IPS-15b (cell line): ENCODE measurements around the gene PRDM5.

Source experiments
- H3K27me3 ChIP-seq: one replicate; pipeline ENCODE4 v1.6.1; 2013; ENCODE audit warnings: low read length; ENCODE audit not compliant: control insufficient read depth, insufficient read depth
- H3K36me3 ChIP-seq: one replicate; pipeline ENCODE4 v1.6.1; 2013; ENCODE audit warnings: low read length; ENCODE audit not compliant: control insufficient read depth, insufficient read depth
- H3K4me1 ChIP-seq: one replicate; pipeline ENCODE4 v1.6.1; 2013; ENCODE audit warnings: mild to moderate bottlenecking, low read length; ENCODE audit not compliant: control insufficient read depth, insufficient read depth
- H3K4me3 ChIP-seq: one replicate; pipeline ENCODE4 v1.5.1; 2013; ENCODE audit warnings: low read depth, low read length
- H3K9ac ChIP-seq: one replicate; pipeline ENCODE4 v1.6.1; 2013; ENCODE audit warnings: low read depth, mild to moderate bottlenecking, low read length
- H3K9me3 ChIP-seq: one replicate; pipeline ENCODE4 v1.6.1; 2013; ENCODE audit warnings: mild to moderate bottlenecking, low read length; ENCODE audit not compliant: control insufficient read depth, insufficient read depth

The PRDM5 gene

GRCh38 chr4:120926358-120927025 is 4.0 kb upstream of the PRDM5 start:
- Histone ChIP-seq H3K9ac (no peak overlapping the region), H3K36me3 (no peaks in the 10 kb centered on the region), H3K4me1 (no peaks in the 10 kb centered on the region), H3K9me3 (no peaks in the 10 kb centered on the region), H3K4me3 (no peak overlapping the region), H3K27me3 (no peaks in the 10 kb centered on the region)

GRCh38 chr4:120924931-120925330 is 2.4 kb upstream of the PRDM5 start:
- no peaks in the 10 kb centered on the region for H3K27me3 ChIP-seq
- no peak overlapping the region for H3K9ac ChIP-seq
- H3K9me3 ChIP-seq = no peaks in the 10 kb centered on the region
- H3K36me3 ChIP-seq = no peaks in the 10 kb centered on the region
- no peaks in the 10 kb centered on the region for H3K4me1 ChIP-seq
- H3K4me3 ChIP-seq = no peak overlapping the region

GRCh38 chr4:120923207-120923522 is 639 bp upstream of the PRDM5 start:
- peak overlapping the region; percentile 40 for H3K9ac ChIP-seq
- no peaks in the 10 kb centered on the region for H3K36me3 ChIP-seq
- H3K4me1 ChIP-seq = peaks cover 12% of the 10 kb centered on the region
- peak overlapping the region; percentile 81 for H3K4me3 ChIP-seq
- H3K27me3 ChIP-seq = no peaks in the 10 kb centered on the region
- H3K9me3 ChIP-seq = no peaks in the 10 kb centered on the region

DNA sequence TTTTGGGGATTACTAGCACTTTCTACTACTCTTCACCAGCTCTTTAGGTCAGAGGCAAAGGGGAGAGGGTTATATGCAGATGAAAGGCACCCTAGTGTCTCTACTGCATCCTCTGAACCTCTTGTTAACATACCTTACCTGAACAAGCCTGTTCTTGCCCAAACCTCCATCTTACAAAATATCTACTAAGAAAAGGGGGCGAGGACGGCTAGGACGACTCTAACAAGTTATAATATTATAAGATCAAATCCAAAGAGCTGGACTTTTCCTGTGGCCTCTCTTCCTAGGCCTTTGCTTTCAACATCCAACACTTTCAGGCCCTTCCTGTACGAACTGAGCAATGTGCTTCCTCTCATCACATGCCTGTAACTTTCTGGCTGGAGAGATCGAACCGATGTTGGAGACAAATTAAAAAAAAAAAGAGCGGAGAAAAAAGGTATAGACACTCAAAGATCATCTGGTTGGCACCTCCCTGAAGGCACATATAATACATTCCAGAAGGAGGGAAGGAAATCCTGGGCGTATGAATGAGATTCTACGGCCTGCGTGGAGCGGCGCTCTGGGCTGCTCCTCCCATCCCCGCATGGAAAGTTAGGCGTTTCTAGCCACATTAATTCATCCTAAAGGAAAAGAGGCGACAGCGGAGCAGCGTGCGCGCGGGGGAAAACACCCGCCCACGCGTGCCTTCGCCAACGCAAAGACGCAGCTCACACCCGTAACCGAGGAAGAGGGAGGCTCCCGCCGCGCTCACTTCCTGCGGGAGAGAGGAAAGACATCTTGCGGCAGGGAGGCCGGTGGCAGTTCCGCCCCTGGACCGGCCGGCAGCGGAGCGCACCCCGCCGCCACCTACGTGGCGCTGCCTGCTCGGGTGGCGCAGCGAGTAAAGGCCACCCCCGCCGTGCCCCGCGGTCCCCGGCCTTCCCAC is 808 bp downstream of the PRDM5 start:
- no peaks in the 10 kb centered on the region for H3K27me3 ChIP-seq
- H3K36me3 ChIP-seq = no peaks in the 10 kb centered on the region
- H3K4me3 ChIP-seq = peak overlapping the region; percentile 81
- H3K4me1 ChIP-seq = peaks cover 12% of the 10 kb centered on the region
- peak overlapping the region; percentile 62 for H3K9ac ChIP-seq
- no peaks in the 10 kb centered on the region for H3K9me3 ChIP-seq

DNA sequence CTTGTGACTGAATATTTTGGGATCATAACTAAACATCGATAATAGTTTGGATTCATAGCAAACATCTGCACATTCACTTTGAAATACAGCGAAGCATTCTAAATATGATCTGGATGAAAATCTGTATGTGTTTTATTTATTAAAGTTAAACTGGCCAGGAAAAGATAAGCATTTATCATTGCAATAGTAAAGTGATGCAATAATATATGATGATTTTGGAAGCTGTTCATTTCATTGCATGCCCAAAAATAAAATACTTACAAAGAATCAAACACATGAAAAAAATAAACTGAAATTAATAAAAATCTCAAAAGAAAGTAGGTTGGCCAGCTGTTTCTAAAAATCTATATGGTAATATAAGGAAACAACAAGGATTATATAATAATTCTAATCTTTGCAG is 1.9 kb downstream of the PRDM5 start:
- Histone ChIP-seq H3K27me3 (no peaks in the 10 kb centered on the region), H3K4me1 (peaks cover 12% of the 10 kb centered on the region), H3K36me3 (no peaks in the 10 kb centered on the region), H3K4me3 (no peak overlapping the region), H3K9me3 (no peaks in the 10 kb centered on the region), H3K9ac (no peak overlapping the region)

DNA sequence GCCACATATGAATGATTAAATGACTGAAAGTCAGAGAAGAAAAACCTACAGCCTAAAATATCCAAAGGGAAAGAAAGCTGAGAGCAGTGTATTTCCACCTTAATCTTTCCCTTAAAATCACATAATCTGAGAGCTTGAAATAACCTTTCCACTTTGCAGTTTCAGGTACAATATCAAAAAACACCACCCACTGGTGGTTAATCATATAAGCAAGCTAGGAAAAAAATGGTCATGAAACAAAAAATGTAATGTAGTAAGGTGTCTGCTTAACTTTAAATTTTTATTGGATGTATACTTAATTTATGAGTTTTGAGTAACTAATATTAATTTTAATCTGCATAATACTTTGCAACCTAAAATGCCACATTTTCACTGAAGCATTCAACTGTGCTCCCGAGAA is 3.2 kb downstream of the PRDM5 start:
- Histone ChIP-seq H3K4me3 (no peak overlapping the region), H3K36me3 (no peaks in the 10 kb centered on the region), H3K27me3 (no peaks in the 10 kb centered on the region), H3K9me3 (no peaks in the 10 kb centered on the region), H3K9ac (no peak overlapping the region), H3K4me1 (peaks cover 12% of the 10 kb centered on the region)

- H3K9me3 ChIP-seq = no peaks in the 10 kb centered on the region
- H3K9ac ChIP-seq = no peak overlapping the region
- no peak overlapping the region for H3K4me3 ChIP-seq
- peaks cover 12% of the 10 kb centered on the region for H3K4me1 ChIP-seq
- no peaks in the 10 kb centered on the region for H3K27me3 ChIP-seq
- no peaks in the 10 kb centered on the region for H3K36me3 ChIP-seq
Observed at GRCh38 chr4:120918788-120919187, 3.7 kb downstream of the PRDM5 start.

DNA sequence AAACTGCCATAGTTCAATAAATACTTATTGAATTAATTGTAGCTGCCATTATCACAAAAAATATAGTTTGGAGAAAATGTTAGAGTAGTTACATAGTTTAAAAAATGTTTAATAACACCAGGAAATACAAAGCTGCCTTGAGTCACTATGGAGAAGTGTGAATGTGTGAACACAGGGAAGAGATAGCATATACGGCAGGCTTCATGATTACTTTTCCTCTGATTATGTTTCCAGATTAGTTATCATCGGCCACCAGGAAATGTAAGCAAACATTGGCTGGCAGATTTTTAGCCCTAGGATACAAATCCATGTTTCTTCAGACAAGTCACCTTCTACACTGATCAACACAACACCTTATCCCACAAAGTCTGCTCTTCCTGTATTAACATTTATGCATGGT is 4.4 kb downstream of the PRDM5 start:
- Histone ChIP-seq H3K27me3 (no peaks in the 10 kb centered on the region), H3K36me3 (no peaks in the 10 kb centered on the region), H3K9me3 (no peaks in the 10 kb centered on the region), H3K4me3 (no peak overlapping the region), H3K9ac (no peak overlapping the region), H3K4me1 (peaks cover 12% of the 10 kb centered on the region)

- Histone ChIP-seq H3K9me3 (no peaks in the 10 kb centered on the region), H3K4me1 (peaks cover 12% of the 10 kb centered on the region), H3K4me3 (no peak overlapping the region), H3K27me3 (no peaks in the 10 kb centered on the region), H3K9ac (no peak overlapping the region), H3K36me3 (no peaks in the 10 kb centered on the region)
Observed at GRCh38 chr4:120916937-120917336, 5.6 kb downstream of the PRDM5 start.

GRCh38 chr4:120915336-120915735 is 7.2 kb downstream of the PRDM5 start:
- no peaks in the 10 kb centered on the region for H3K27me3 ChIP-seq
- peaks cover 12% of the 10 kb centered on the region for H3K4me1 ChIP-seq
- no peak overlapping the region for H3K4me3 ChIP-seq
- H3K36me3 ChIP-seq = no peaks in the 10 kb centered on the region
- no peaks in the 10 kb centered on the region for H3K9me3 ChIP-seq
- H3K9ac ChIP-seq = no peak overlapping the region

DNA sequence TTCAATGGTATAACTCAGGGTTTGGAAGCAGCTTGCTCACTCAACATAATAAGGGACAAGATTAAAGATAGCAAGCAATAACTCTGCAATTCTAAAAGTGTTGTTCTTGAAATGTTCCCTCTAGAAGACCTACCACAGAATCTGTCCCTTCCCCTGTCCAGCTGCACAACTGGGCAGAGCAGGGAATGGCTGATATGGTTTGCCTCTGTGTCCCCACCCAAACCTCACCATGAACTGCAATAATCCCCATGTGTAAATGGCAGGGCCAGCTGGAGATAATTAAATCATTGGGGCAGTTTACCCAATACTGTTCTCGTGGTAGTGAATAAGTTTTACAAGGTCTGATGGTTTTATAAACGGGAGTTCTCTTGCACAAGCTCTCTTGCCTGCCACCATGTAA is 19.1 kb downstream of the PRDM5 start:
- Histone ChIP-seq H3K4me1 (no peaks in the 10 kb centered on the region), H3K36me3 (no peaks in the 10 kb centered on the region), H3K9me3 (no peaks in the 10 kb centered on the region), H3K9ac (no peak overlapping the region), H3K27me3 (no peaks in the 10 kb centered on the region), H3K4me3 (no peak overlapping the region)

GRCh38 chr4:120902925-120903324 is 19.6 kb downstream of the PRDM5 start:
- Histone ChIP-seq H3K4me3 (no peak overlapping the region), H3K9me3 (no peaks in the 10 kb centered on the region), H3K4me1 (no peaks in the 10 kb centered on the region), H3K9ac (no peak overlapping the region), H3K27me3 (no peaks in the 10 kb centered on the region), H3K36me3 (no peaks in the 10 kb centered on the region)
